A549 treated with Mapracorat at 1 μM for 4 hours (cell line): ENCODE results near the gene FGFBP3. TPM values are rescaled to one million over a fixed set of nuclear protein-coding genes. Genes with fewer than 3 reads are reported as not detected.

Experiments
- total RNA-seq: library from RNA; stranded (reverse); fragments of 200-300 nt; extraction: Qiagen RNA extraction; gene quantifications from 5 replicates; pipeline ENCODE4 v1.2.3, GENCODE V29; 2022

The FGFBP3 gene, protein sequence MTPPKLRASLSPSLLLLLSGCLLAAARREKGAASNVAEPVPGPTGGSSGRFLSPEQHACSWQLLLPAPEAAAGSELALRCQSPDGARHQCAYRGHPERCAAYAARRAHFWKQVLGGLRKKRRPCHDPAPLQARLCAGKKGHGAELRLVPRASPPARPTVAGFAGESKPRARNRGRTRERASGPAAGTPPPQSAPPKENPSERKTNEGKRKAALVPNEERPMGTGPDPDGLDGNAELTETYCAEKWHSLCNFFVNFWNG
- total RNA-seq = 2.2 to 3.1 TPM (median 2.4 TPM) in 5 replicates

DNA sequence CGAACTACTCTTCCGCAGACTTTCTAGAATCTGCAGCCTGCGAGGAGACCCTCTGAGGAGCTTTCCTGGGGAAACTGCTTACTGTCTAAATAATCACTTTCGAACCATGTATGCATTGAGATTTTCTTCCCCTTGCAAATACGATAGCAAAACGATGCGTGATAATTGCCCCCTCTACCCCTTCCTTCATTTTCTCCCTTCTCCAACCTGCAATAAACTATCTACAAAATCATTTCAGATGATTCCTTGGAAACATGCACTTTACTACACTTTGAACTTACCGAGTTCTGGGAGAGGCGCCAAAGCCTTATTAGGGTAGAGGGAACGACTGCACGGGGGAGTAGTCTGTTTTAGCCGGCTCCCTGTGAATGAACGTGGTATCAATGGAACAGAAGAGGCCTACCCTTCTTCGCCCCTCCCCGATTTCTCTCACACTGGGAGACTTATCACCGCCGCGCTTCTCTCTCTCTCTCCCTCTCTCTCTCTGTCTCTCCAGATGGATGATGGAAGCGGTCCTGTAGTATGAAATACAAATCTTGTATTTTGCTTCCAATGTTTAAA is at the start of gene FGFBP3:
TSS of gene FGFBP3 (minus strand) at position 370 of the 561 bp plus-strand sequence. CDS start 517 bp downstream, outside the sequence.

DNA sequence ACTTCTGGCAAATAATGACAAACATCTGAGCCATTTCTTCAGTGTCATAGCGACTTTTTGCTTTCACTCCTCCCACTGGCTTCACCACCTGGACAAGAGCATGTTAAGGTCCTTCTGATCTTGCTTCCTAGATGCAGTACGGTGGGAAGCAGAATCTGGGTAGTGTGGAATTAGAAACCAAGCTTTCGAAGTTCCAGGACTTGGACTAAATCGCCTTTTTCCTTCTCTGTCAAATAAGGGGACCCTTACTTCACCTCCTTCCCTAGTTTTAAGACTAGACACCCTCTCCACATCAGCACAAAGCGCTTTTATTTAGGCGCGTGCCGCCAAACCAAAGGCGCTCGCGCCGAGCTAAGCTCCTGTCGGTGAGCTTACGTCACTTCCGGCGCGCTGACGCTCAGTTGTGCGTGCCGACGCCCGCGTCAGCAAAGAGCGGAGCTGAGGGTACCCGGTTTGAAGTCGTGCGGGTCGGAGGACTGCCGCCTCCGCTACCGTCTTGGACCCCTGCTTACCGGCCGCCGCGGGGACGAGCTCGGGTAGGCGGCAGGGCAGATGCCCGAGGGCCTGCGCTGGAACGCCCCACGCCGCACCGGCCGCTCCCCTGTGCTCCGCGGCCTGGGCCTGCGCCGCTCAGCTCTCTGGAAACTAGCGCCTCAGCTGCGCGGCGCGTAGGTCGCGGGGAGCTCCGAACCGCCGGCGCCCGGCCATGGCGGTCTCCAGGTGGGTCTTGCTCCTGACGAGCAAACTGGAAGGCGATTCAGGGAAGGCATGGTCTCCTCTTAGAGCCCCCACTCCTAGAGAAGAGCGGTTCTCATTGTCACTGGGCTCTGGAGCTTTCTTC is 14.3 kb upstream of the FGFBP3 start, which contains the start of gene BTAF1:
TSS of gene BTAF1 (plus strand) at position 400 of the 841 bp plus-strand sequence. CDS start at position 707, 307 bp downstream.

Other genes with a start within 250 kb of the FGFBP3 start
- 15.6 to 21.2 TPM (median 20.9 TPM) in 5 replicates for gene TNKS2, start 111.1 kb downstream of the FGFBP3 start, total RNA-seq
- gene BTAF1, start 14.3 kb upstream of the FGFBP3 start, total RNA-seq = 10.3 to 14.4 TPM (median 13.7 TPM) in 5 replicates